ENCODE data around the gene NEXMIF. TPM values are rescaled to one million over a fixed set of nuclear protein-coding genes. Genes with fewer than 3 reads are reported as not detected.
"Not testable (repeated sequence)": the region's sequence is repeated elsewhere in the genome, so short reads cannot be mapped to it uniquely, and the experiment has no call there.

The NEXMIF gene
- not detected in 2 replicates for total RNA-seq (2014; rRNA removed; shearing (Covaris generic))
- not detected in 2 replicates for polyA plus RNA-seq (2015; cell fraction: cytosol; rRNA removed)
- polyA plus RNA-seq (2015; cell fraction: nucleus; rRNA removed): 0.16 TPM in 1 of 2 replicates, not detected in the other

- DNase-seq (ENCODE audit: low read depth, low spot score): peak; percentile 0
- in situ Hi-C loops (cut with HindIII; ENCODE audit: low pct_unique_long_range_greater_than_20kb, low sequenced_read_pairs): no loop called here
Measured at GRCh38 chrX:74925225-74926088, at the start of gene NEXMIF. NEXMIF (minus strand) TSS chrX:74925452.

- DNase-seq (ENCODE audit: low read depth, low spot score); in situ Hi-C loops (cut with HindIII; ENCODE audit: low pct_unique_long_range_greater_than_20kb, low sequenced_read_pairs): not testable (repeated sequence)
Measured at GRCh38 chrX:74961962-74962361, 36.7 kb upstream of the NEXMIF start.

- no peak for DNase-seq (ENCODE audit: low read depth, low spot score)
- in situ Hi-C loops (cut with HindIII; ENCODE audit: low pct_unique_long_range_greater_than_20kb, low sequenced_read_pairs): no loop called here
Measured at GRCh38 chrX:74949717-74950116, 24.5 kb upstream of the NEXMIF start.

GRCh38 chrX:74940414-74940813, 15.2 kb upstream of the NEXMIF start:
- DNase-seq (ENCODE audit: low read depth, low spot score): no peak
- in situ Hi-C loops (cut with HindIII; ENCODE audit: low pct_unique_long_range_greater_than_20kb, low sequenced_read_pairs): no loop called here

GRCh38 chrX:74931214-74931613, 6.0 kb upstream of the NEXMIF start:
- DNase-seq (ENCODE audit: low read depth, low spot score): no peak
- in situ Hi-C loops (cut with HindIII; ENCODE audit: low pct_unique_long_range_greater_than_20kb, low sequenced_read_pairs): no loop called here

- DNase-seq (ENCODE audit: low read depth, low spot score): no peak
- in situ Hi-C loops (cut with HindIII; ENCODE audit: low pct_unique_long_range_greater_than_20kb, low sequenced_read_pairs): no loop called here
Measured at GRCh38 chrX:74924449-74925224, 615 bp downstream of the NEXMIF start.

- no peak for DNase-seq (ENCODE audit: low read depth, low spot score)
- in situ Hi-C loops (cut with HindIII; ENCODE audit: low pct_unique_long_range_greater_than_20kb, low sequenced_read_pairs): no loop called here
Measured at GRCh38 chrX:74923942-74924448, 1.3 kb downstream of the NEXMIF start.

GRCh38 chrX:74922922-74923543, 2.2 kb downstream of the NEXMIF start:
- no peak for DNase-seq (ENCODE audit: low read depth, low spot score)
- in situ Hi-C loops (cut with HindIII; ENCODE audit: low pct_unique_long_range_greater_than_20kb, low sequenced_read_pairs): no loop called here

- in situ Hi-C loops (cut with HindIII; ENCODE audit: low pct_unique_long_range_greater_than_20kb, low sequenced_read_pairs): no loop called here
- no peak for DNase-seq (ENCODE audit: low read depth, low spot score)
Measured at GRCh38 chrX:74911494-74911893, 13.8 kb downstream of the NEXMIF start.

GRCh38 chrX:74906417-74906816, 18.8 kb downstream of the NEXMIF start:
- in situ Hi-C loops (cut with HindIII; ENCODE audit: low pct_unique_long_range_greater_than_20kb, low sequenced_read_pairs): no loop called here

GRCh38 chrX:74902806-74903205, 22.4 kb downstream of the NEXMIF start:
- in situ Hi-C loops (cut with HindIII; ENCODE audit: low pct_unique_long_range_greater_than_20kb, low sequenced_read_pairs): no loop called here
- DNase-seq (ENCODE audit: low read depth, low spot score): no peak

More at GRCh38 chrX:74906417-74906816, 18.8 kb downstream of the NEXMIF start:
- no peak for DNase-seq (ENCODE audit: low read depth, low spot score)

GRCh38 chrX:74892561-74892960, 32.7 kb downstream of the NEXMIF start:
- DNase-seq (ENCODE audit: low read depth, low spot score): no peak
- in situ Hi-C loops (cut with HindIII; ENCODE audit: low pct_unique_long_range_greater_than_20kb, low sequenced_read_pairs): no loop called here

- no peak for DNase-seq (ENCODE audit: low read depth, low spot score)
- in situ Hi-C loops (cut with HindIII; ENCODE audit: low pct_unique_long_range_greater_than_20kb, low sequenced_read_pairs): no loop called here
Measured at GRCh38 chrX:74890676-74891430, 34.4 kb downstream of the NEXMIF start.

- DNase-seq (ENCODE audit: low read depth, low spot score); in situ Hi-C loops (cut with HindIII; ENCODE audit: low pct_unique_long_range_greater_than_20kb, low sequenced_read_pairs): not testable (repeated sequence)
Measured at GRCh38 chrX:74882383-74882782, 42.9 kb downstream of the NEXMIF start.

- no peak for DNase-seq (ENCODE audit: low read depth, low spot score)
Measured at GRCh38 chrX:74865725-74866124, 59.5 kb downstream of the NEXMIF start.

GRCh38 chrX:74853255-74853654, 72.0 kb downstream of the NEXMIF start:
- no peak for DNase-seq (ENCODE audit: low read depth, low spot score)
- in situ Hi-C loops (cut with HindIII; ENCODE audit: low pct_unique_long_range_greater_than_20kb, low sequenced_read_pairs): no loop called here

More at GRCh38 chrX:74865725-74866124, 59.5 kb downstream of the NEXMIF start:
- in situ Hi-C loops (cut with HindIII; ENCODE audit: low pct_unique_long_range_greater_than_20kb, low sequenced_read_pairs): no loop called here

- in situ Hi-C loops (cut with HindIII; ENCODE audit: low pct_unique_long_range_greater_than_20kb, low sequenced_read_pairs): no loop called here
- DNase-seq (ENCODE audit: low read depth, low spot score): no peak
Measured at GRCh38 chrX:74835566-74835965, 89.7 kb downstream of the NEXMIF start.
